ENCODE data around the gene ZNF354B. TPM values are rescaled to one million over a fixed set of nuclear protein-coding genes. Genes with fewer than 3 reads are reported as not detected.
"Not testable (repeated sequence)": the region's sequence is repeated elsewhere in the genome, so short reads cannot be mapped to it uniquely, and the experiment has no call there.

The ZNF354B gene
- total RNA-seq, 1 donor from 2014 or later: 9.8 TPM

DNA sequence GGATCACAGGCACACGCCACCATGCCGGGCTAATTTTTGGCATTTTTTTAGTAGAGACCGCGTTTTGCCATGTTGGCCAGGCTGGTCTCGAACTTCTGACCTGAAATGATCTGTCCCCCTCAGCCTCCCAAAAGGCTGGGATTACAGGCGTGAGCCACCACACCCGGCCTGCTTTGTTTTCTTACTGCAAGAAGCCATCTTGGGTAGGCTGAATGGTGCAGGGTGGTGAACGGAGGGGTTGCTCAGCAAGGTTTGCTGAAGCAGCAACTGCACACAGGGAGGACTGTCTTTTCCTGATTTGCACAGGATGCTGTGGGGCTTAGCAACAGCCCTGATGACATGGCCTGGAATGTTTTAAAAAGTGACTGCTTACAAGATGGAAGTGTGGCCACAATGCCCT is 10.7 kb downstream of the ZNF354B start:
- Histone ChIP-seq H2AFZ (ENCODE audit: low read depth, low read length) (no peak overlapping the region), H3K27ac (ENCODE audit: low read depth, low read length) (no peak overlapping the region), H3K9me3 (ENCODE audit: insufficient read depth, low read depth, low read length) (peaks cover 12% of the 10 kb centered on the region), H3K36me3 (ENCODE audit: insufficient read depth, low read length) (peaks cover 35% of the 10 kb centered on the region), H3K79me2 (ENCODE audit: insufficient read depth, low read length) (peaks cover 11% of the 10 kb centered on the region), H3K4me1 (ENCODE audit: insufficient read depth, low read length) (no peaks in the 10 kb centered on the region), H3K4me2 (ENCODE audit: low read length) (no peak overlapping the region), H3K9ac (ENCODE audit: low read length) (no peak overlapping the region), H3K4me3 (ENCODE audit: insufficient read depth, low read depth, low read length) (no peak overlapping the region), H3K27me3 (ENCODE audit: insufficient read depth, low read length) (no peaks in the 10 kb centered on the region), H4K20me1 (ENCODE audit: insufficient read depth, low read length) (no peaks in the 10 kb centered on the region)
- no peaks in the 10 kb centered on the region for H3K27me3 Mint-ChIP-seq (ENCODE audit: low read depth, unreplicated experiment)
- peaks cover 77% of the 10 kb centered on the region for H3K36me3 Mint-ChIP-seq (ENCODE audit: low read depth, unreplicated experiment)
- peaks cover 36% of the 10 kb centered on the region for H3K9me3 Mint-ChIP-seq (ENCODE audit: unreplicated experiment)
- H3K4me3 Mint-ChIP-seq (ENCODE audit: unreplicated experiment): no peak overlapping the region
- FAIRE-seq (no peak), DNase-seq (ENCODE audit: low read depth) (no peak)
- H3K27ac Mint-ChIP-seq (ENCODE audit: unreplicated experiment): no peak overlapping the region
- H3K4me1 Mint-ChIP-seq (ENCODE audit: low read depth, unreplicated experiment): no peaks in the 10 kb centered on the region
- TF ChIP-seq, protein P1, sequence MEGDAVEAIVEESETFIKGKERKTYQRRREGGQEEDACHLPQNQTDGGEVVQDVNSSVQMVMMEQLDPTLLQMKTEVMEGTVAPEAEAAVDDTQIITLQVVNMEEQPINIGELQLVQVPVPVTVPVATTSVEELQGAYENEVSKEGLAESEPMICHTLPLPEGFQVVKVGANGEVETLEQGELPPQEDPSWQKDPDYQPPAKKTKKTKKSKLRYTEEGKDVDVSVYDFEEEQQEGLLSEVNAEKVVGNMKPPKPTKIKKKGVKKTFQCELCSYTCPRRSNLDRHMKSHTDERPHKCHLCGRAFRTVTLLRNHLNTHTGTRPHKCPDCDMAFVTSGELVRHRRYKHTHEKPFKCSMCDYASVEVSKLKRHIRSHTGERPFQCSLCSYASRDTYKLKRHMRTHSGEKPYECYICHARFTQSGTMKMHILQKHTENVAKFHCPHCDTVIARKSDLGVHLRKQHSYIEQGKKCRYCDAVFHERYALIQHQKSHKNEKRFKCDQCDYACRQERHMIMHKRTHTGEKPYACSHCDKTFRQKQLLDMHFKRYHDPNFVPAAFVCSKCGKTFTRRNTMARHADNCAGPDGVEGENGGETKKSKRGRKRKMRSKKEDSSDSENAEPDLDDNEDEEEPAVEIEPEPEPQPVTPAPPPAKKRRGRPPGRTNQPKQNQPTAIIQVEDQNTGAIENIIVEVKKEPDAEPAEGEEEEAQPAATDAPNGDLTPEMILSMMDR (IDR thresholded peaks at IDR 0.05; ENCODE audit: insufficient read depth, low read depth, low read length): no peak
- no peak for TF ChIP-seq EZH2 (IDR thresholded peaks at IDR 0.05; ENCODE audit: insufficient read depth, low read length)

DNA sequence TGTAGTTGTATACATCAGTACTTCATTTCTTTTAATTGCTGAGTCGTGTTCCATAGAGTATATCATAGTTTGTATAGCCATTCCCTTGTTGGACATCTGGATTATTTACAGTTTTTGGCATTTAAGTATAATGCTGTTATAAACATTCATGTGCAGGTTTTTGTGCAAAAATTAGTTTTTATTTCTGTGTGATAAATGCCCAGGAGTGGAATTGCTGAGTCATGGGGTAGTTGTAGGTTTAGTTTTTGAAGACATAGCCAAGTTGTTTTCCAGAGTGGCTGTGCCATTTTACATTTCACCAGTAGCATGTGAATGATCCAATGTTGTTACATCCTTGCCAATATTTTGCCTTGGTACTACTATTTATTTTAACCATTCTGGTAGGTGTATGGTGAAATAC is 12.5 kb downstream of the ZNF354B start:
- FAIRE-seq (no peak), DNase-seq (ENCODE audit: low read depth) (no peak)
- no peaks in the 10 kb centered on the region for H3K27me3 ChIP-seq (ENCODE audit: insufficient read depth, low read length)
- Mint-ChIP-seq H3K36me3 (ENCODE audit: low read depth, unreplicated experiment) (peaks cover 83% of the 10 kb centered on the region), H3K9me3 (ENCODE audit: unreplicated experiment) (peaks cover 50% of the 10 kb centered on the region), H3K4me3 (ENCODE audit: unreplicated experiment) (no peak overlapping the region), H3K27me3 (ENCODE audit: low read depth, unreplicated experiment) (no peaks in the 10 kb centered on the region), H3K27ac (ENCODE audit: unreplicated experiment) (no peak overlapping the region), H3K4me1 (ENCODE audit: low read depth, unreplicated experiment) (no peaks in the 10 kb centered on the region)
- no peak overlapping the region for H3K9ac ChIP-seq (ENCODE audit: low read length)
- no peak for TF ChIP-seq EZH2 (IDR thresholded peaks at IDR 0.05; ENCODE audit: insufficient read depth, low read length)
- no peak overlapping the region for H3K27ac ChIP-seq (ENCODE audit: low read depth, low read length)
- H4K20me1 ChIP-seq (ENCODE audit: insufficient read depth, low read length): no peaks in the 10 kb centered on the region
- peaks cover 17% of the 10 kb centered on the region for H3K79me2 ChIP-seq (ENCODE audit: insufficient read depth, low read length)
- peaks cover 23% of the 10 kb centered on the region for H3K9me3 ChIP-seq (ENCODE audit: insufficient read depth, low read depth, low read length)
- no peak overlapping the region for H3K4me2 ChIP-seq (ENCODE audit: low read length)
- peaks cover 25% of the 10 kb centered on the region for H3K36me3 ChIP-seq (ENCODE audit: insufficient read depth, low read length)
- no peaks in the 10 kb centered on the region for H3K4me1 ChIP-seq (ENCODE audit: insufficient read depth, low read length)
- no peak overlapping the region for H2AFZ ChIP-seq (ENCODE audit: low read depth, low read length)
- H3K4me3 ChIP-seq (ENCODE audit: insufficient read depth, low read depth, low read length): no peak overlapping the region

DNA sequence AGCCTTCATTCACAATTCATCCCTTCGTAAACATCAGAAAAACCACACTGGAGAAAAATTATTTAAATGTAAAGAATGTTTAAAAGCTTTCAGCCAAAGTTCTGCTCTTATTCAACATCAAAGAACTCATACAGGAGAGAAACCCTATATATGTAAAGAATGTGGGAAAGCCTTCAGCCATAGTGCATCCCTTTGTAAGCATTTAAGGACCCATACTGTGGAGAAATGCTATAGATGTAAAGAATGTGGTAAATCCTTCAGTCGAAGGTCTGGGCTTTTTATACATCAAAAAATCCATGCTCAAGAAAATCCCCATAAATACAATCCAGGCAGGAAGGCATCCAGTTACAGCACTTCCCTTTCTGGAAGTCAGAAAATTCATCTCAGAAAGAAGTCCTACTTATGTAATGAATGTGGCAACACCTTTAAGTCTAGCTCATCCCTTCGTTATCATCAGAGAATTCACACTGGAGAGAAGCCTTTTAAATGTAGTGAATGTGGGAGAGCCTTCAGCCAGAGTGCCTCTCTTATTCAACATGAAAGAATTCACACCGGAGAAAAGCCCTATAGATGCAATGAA is 23.5 kb downstream of the ZNF354B start:
- peaks cover 45% of the 10 kb centered on the region for H3K9me3 ChIP-seq (ENCODE audit: insufficient read depth, low read depth, low read length)
- H3K27ac ChIP-seq (ENCODE audit: low read depth, low read length); H3K9ac ChIP-seq (ENCODE audit: low read length); H2AFZ ChIP-seq (ENCODE audit: low read depth, low read length); H3K4me1 ChIP-seq (ENCODE audit: insufficient read depth, low read length); H3K27me3 ChIP-seq (ENCODE audit: insufficient read depth, low read length); H3K4me3 Mint-ChIP-seq (ENCODE audit: unreplicated experiment); H3K4me2 ChIP-seq (ENCODE audit: low read length); H4K20me1 ChIP-seq (ENCODE audit: insufficient read depth, low read length); H3K27ac Mint-ChIP-seq (ENCODE audit: unreplicated experiment); H3K4me1 Mint-ChIP-seq (ENCODE audit: low read depth, unreplicated experiment); H3K27me3 Mint-ChIP-seq (ENCODE audit: low read depth, unreplicated experiment); DNase-seq (ENCODE audit: low read depth); H3K79me2 ChIP-seq (ENCODE audit: insufficient read depth, low read length): not testable (repeated sequence)
- peaks cover 21% of the 10 kb centered on the region for H3K36me3 ChIP-seq (ENCODE audit: insufficient read depth, low read length)
- peak overlapping the region; percentile 17 for H3K4me3 ChIP-seq (ENCODE audit: insufficient read depth, low read depth, low read length)
- H3K9me3 Mint-ChIP-seq (ENCODE audit: unreplicated experiment): peaks cover 67% of the 10 kb centered on the region
- FAIRE-seq: peak; percentile 67
- H3K36me3 Mint-ChIP-seq (ENCODE audit: low read depth, unreplicated experiment): peaks cover 78% of the 10 kb centered on the region

All from astrocyte (in vitro differentiated cells and primary cell).